ENCODE results near the gene CAMK2A.

Gene CAMK2A

DNA sequence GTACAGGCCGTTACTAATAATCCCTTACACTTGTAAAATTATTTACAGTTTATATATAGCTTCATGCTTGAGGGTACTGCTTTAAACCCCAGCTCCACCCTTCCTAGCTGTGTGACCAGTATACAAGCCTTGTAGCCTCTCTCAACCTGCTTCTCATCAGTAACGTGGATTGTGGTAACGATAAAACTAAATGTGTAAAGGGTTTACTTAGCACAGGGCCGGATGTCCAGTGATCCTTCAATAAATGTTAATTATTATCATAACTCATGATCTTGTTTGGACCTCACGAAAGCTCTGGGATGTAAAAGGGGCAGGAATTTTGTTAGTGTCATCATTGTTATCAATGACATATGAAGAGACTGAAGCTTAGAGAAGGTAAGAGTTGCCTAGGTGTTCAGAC is 20.7 kb upstream of the CAMK2A start:
- H3K27ac ChIP-seq (replicated peaks): no peak overlapping the region
- TF ChIP-seq SPI1 (IDR thresholded peaks at IDR 0.05; ENCODE audit: borderline replicate concordance, low read depth) (no peak), POLR2AphosphoS5 (IDR thresholded peaks at IDR 0.05; ENCODE audit: low read depth) (no peak), CTCF (IDR thresholded peaks at IDR 0.05; ENCODE audit: insufficient read depth, low read length) (no peak)
- TF ChIP-seq, protein P1, sequence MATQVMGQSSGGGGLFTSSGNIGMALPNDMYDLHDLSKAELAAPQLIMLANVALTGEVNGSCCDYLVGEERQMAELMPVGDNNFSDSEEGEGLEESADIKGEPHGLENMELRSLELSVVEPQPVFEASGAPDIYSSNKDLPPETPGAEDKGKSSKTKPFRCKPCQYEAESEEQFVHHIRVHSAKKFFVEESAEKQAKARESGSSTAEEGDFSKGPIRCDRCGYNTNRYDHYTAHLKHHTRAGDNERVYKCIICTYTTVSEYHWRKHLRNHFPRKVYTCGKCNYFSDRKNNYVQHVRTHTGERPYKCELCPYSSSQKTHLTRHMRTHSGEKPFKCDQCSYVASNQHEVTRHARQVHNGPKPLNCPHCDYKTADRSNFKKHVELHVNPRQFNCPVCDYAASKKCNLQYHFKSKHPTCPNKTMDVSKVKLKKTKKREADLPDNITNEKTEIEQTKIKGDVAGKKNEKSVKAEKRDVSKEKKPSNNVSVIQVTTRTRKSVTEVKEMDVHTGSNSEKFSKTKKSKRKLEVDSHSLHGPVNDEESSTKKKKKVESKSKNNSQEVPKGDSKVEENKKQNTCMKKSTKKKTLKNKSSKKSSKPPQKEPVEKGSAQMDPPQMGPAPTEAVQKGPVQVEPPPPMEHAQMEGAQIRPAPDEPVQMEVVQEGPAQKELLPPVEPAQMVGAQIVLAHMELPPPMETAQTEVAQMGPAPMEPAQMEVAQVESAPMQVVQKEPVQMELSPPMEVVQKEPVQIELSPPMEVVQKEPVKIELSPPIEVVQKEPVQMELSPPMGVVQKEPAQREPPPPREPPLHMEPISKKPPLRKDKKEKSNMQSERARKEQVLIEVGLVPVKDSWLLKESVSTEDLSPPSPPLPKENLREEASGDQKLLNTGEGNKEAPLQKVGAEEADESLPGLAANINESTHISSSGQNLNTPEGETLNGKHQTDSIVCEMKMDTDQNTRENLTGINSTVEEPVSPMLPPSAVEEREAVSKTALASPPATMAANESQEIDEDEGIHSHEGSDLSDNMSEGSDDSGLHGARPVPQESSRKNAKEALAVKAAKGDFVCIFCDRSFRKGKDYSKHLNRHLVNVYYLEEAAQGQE (IDR thresholded peaks at IDR 0.05; ENCODE audit: insufficient replicate concordance, low read depth): no peak
- peaks cover 6% of the 10 kb centered on the region for H3K27me3 ChIP-seq (ENCODE audit: insufficient read depth, poor library complexity, severe bottlenecking)
- DNase-seq (ENCODE audit: low read depth in 1 of 2, low spot score in 1 of 2): no peak
- no peak overlapping the region for H3K4me3 ChIP-seq (replicated peaks; ENCODE audit: insufficient read depth, low read length)

- Histone ChIP-seq H3K27me3 (ENCODE audit: insufficient read depth, poor library complexity, severe bottlenecking) (peaks cover 6% of the 10 kb centered on the region), H3K4me3 (replicated peaks; ENCODE audit: insufficient read depth, low read length) (no peak overlapping the region), H3K27ac (replicated peaks) (no peak overlapping the region)
- DNase-seq (ENCODE audit: low read depth in 1 of 2, low spot score in 1 of 2): no peak
- TF ChIP-seq GABPA (IDR thresholded peaks at IDR 0.05; ENCODE audit: low read depth): no peak
- TF ChIP-seq, protein P1 (IDR thresholded peaks at IDR 0.05; ENCODE audit: insufficient replicate concordance, low read depth): no peak
Measured at GRCh38 chr5:150309886-150310239, 20.3 kb upstream of the CAMK2A start.

- DNase-seq (ENCODE audit: low read depth in 1 of 2, low spot score in 1 of 2): no peak
- Histone ChIP-seq H3K27me3 (ENCODE audit: insufficient read depth, poor library complexity, severe bottlenecking) (peaks cover 10% of the 10 kb centered on the region), H3K27ac (replicated peaks) (no peak overlapping the region), H3K4me3 (replicated peaks; ENCODE audit: insufficient read depth, low read length) (no peak overlapping the region)
- TF ChIP-seq GABPA (IDR thresholded peaks at IDR 0.05; ENCODE audit: low read depth) (no peak), SPI1 (IDR thresholded peaks at IDR 0.05; ENCODE audit: borderline replicate concordance, low read depth) (no peak), CTCF (IDR thresholded peaks at IDR 0.05; ENCODE audit: insufficient read depth, low read length) (no peak), POLR2AphosphoS5 (IDR thresholded peaks at IDR 0.05; ENCODE audit: low read depth) (no peak)
- TF ChIP-seq, protein P1 (IDR thresholded peaks at IDR 0.05; ENCODE audit: insufficient replicate concordance, low read depth): no peak
Measured at GRCh38 chr5:150309101-150309885, 19.7 kb upstream of the CAMK2A start.
